Activated gamma-delta T cell treated with anti-CD3 and anti-CD28 coated beads, Interleukin-2, amount 50 U/mL, for 16 hours (primary cell): ENCODE measurements around the gene KCNIP4.

Experiments
- DNase-seq: peaks from one replicate; pipeline ENCODE4 v3.0.0-alpha.2; 2020; ENCODE audit warnings: low read depth

KCNIP4 gene

GRCh38 chr4:21045119-21045518 is 903.5 kb downstream of the KCNIP4 start:
- DNase-seq, result no peak

- DNase-seq, result no peak
Observed at GRCh38 chr4:21041708-21042107, 906.9 kb downstream of the KCNIP4 start.

- no peak for DNase-seq
Observed at GRCh38 chr4:21034728-21035127, 913.8 kb downstream of the KCNIP4 start.

- no peak for DNase-seq
Observed at GRCh38 chr4:21032089-21032645, 916.4 kb downstream of the KCNIP4 start.

GRCh38 chr4:21018817-21019216 is 929.8 kb downstream of the KCNIP4 start:
- no peak for DNase-seq

- DNase-seq, result no peak
Observed at GRCh38 chr4:21013501-21013900, 935.1 kb downstream of the KCNIP4 start.

- DNase-seq, result no peak
Observed at GRCh38 chr4:21012851-21013331, 935.7 kb downstream of the KCNIP4 start.

GRCh38 chr4:21011106-21011505 is 937.5 kb downstream of the KCNIP4 start:
- DNase-seq, result no peak

- no peak for DNase-seq
Observed at GRCh38 chr4:21009956-21010355, 938.6 kb downstream of the KCNIP4 start.

GRCh38 chr4:21005647-21006046 is 942.9 kb downstream of the KCNIP4 start:
- DNase-seq, result no peak

GRCh38 chr4:21002976-21003375 is 945.6 kb downstream of the KCNIP4 start:
- DNase-seq, result no peak

GRCh38 chr4:21002286-21002685 is 946.3 kb downstream of the KCNIP4 start:
- no peak for DNase-seq

GRCh38 chr4:21001490-21001889 is 947.1 kb downstream of the KCNIP4 start:
- DNase-seq, result no peak

- no peak for DNase-seq
Observed at GRCh38 chr4:20997886-20998285, 950.7 kb downstream of the KCNIP4 start.

GRCh38 chr4:20995610-20996009 is 953.0 kb downstream of the KCNIP4 start:
- no peak for DNase-seq

GRCh38 chr4:20995015-20995414 is 953.6 kb downstream of the KCNIP4 start:
- no peak for DNase-seq

- DNase-seq, result no peak
Observed at GRCh38 chr4:20992002-20992401, 956.6 kb downstream of the KCNIP4 start.

GRCh38 chr4:20987191-20987590 is 961.4 kb downstream of the KCNIP4 start:
- no peak for DNase-seq

- no peak for DNase-seq
Observed at GRCh38 chr4:20984576-20984836, 964.1 kb downstream of the KCNIP4 start.

- no peak for DNase-seq
Observed at GRCh38 chr4:20983763-20984575, 964.6 kb downstream of the KCNIP4 start.

- no peak for DNase-seq
Observed at GRCh38 chr4:20982544-20982943, 966.0 kb downstream of the KCNIP4 start.

- DNase-seq, result no peak
Observed at GRCh38 chr4:20960291-20960690, 988.3 kb downstream of the KCNIP4 start.

- no peak for DNase-seq
Observed at GRCh38 chr4:20954541-20954940, 994.0 kb downstream of the KCNIP4 start.

- DNase-seq, result no peak
Observed at GRCh38 chr4:20944961-20945360, 1003.6 kb downstream of the KCNIP4 start.
